GM19240 (cell line): Measurements from ENCODE around the gene CES4A.
"Not testable (repeated sequence)": the region's sequence is repeated elsewhere in the genome, so short reads cannot be mapped to it uniquely, and the experiment has no call there.

Experiments
- DNase-seq: peaks from one replicate; pipeline ENCODE4 v3.0.0; 2011; ENCODE audit warnings: low spot score; ENCODE audit not compliant: insufficient read length

The CES4A gene

DNA sequence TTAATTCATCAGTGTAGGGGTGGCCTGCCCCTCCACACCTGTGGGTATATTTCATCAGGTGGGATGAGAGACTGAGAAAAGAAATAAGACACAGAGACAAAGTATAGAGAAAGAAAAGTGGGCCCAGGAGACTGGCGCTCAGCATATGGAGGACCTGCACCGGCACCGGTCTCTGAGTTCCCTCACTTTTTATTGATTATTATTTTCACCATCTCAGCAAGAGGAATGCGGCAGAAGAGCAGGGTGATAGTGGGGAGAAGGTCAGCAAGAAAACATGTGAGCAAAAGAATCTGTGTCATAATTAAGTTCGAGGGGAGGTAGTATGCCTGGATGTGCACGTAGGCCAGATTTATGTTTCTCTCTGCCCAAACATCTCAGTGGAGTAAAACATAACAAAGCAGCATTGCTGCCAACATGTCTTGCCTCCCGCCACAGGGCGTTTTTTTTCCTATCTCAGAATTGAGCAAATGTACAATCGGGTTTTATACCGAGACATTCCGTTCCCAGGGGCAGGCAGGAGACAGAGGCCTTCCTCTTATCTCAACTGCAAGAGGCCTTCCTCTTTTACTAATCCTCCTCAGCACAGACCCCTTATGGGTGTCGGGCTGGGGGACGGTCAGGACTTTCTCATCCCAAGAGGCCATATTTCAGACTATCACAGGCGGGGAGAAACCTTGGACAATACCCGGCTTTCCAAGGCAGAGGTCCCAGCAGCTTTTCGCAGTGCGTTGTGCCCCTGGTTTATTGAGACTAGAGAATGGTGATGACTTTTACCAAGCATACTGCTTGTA is 32.8 kb upstream of the CES4A start:
- DNase-seq, result not testable (repeated sequence)

- not testable (repeated sequence) for DNase-seq
Observed at GRCh38 chr16:66956154-66956457, 32.3 kb upstream of the CES4A start.

DNA sequence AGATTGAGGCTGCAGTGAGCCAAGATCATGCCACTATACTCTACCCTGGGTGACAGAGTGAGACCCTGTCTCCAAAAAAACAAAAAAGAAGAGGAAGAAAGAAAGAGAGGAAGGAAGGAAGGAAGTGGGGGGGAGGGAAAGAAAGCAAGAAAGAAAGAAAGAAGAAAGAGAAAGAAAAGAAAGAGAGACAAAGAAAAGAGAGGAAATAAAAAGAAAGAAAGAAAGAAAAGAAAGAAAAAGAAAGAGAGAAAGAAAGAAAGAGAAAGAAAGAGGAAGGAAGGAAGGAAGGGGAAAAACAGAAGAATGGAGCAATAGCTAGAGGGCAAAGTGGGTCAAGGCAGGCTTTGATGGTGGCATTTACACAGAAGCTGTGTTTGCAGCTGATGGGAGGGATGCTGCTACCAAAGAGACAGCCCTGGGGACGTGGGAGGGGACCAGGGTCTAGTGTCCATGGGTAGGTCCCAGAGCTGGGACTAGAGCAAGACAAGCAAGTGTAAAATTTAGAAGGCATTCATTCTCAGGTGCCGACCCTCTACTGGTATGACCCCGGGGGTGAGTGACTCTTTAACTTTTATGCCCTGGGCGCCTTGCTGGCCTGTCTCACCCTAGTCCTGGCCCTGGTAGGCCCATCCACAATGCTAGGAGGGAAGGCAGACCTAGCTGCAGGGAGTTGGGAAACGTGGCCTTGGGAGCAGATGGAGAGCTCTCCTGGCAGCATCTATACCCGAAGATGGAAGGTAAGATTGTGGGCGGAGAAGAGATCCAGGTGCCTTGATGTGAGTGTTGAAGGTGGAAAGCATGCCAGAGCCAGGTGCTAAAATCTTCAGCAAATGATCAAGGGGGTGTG is 29.3 kb upstream of the CES4A start:
- DNase-seq, result no peak

DNA sequence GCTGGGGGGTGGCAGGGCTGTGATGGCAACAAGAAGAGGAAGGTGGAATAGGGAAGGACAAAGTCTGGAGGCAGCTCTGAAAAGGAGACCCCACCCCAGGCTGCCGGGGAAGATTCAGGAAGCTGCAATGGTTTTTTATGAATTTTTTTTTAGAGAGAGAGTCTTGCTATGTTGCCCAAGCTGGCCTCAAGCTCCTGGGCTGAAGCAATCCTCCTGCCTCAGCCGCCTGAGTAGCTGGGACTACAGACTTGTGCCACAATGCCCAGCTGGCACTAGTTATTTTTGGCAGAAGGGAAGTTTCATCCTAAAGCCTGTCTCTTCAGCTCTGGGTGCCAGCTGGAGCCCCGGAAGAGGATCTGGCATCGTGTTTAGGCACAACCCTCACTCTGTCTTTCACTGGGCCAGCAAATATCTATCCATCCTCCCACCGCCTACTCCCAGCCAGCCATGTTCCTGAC is 28.7 kb upstream of the CES4A start:
- no peak for DNase-seq

- DNase-seq, result no peak
Observed at GRCh38 chr16:66960270-66960669, 28.1 kb upstream of the CES4A start.

GRCh38 chr16:66961065-66961744 is 27.2 kb upstream of the CES4A start, which contains the start of gene CES3:
CES3 (plus strand) TSS chr16:66961266; CDS start chr16:66961308, 42 bp downstream.
- DNase-seq, result peak; percentile 47

- no peak for DNase-seq
Observed at GRCh38 chr16:66961914-66962313, 26.5 kb upstream of the CES4A start.

DNA sequence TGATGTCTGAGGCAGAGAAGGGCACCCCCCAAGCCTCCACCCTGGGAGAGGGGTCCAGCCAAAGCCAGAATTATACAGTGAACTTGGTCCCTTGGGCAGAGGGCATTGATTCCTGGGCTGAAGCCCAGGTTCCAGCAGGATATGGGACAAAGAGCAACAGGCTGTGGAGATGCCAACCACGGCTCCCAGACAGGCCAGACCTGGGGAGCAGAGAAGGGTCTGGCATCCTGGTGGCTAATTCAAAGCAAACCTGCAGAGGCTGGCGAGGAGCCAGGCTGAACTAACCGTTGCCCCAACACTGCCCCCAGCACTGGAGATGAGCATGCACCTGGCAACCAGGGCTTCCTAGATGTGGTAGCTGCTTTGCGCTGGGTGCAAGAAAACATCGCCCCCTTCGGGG is 24.3 kb upstream of the CES4A start:
- DNase-seq, result no peak

DNA sequence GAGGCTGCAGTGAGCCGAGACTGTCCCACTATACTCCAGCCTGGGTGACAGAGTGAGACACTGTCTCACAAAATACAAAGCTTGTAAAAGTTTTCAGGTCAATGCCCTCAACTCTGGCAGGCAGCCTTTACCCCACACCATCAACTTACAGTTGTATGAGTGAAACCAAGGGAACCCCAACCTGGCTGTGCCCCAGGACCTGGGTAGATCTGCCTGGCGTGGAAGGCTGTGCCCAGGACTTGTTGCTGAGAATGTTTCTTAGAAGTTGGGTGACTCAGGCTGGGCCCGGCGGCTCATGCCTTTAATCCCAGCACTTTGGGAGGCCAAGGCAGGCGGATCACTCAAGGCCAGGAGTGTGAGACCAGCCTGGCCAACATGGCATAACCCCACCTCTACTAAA is 19.5 kb upstream of the CES4A start:
- DNase-seq, result no peak

- no peak for DNase-seq
Observed at GRCh38 chr16:66970775-66971720, 17.3 kb upstream of the CES4A start.

- DNase-seq, result no peak
Observed at GRCh38 chr16:66972983-66973382, 15.4 kb upstream of the CES4A start.

- DNase-seq, result no peak
Observed at GRCh38 chr16:66973716-66974115, 14.7 kb upstream of the CES4A start.

DNA sequence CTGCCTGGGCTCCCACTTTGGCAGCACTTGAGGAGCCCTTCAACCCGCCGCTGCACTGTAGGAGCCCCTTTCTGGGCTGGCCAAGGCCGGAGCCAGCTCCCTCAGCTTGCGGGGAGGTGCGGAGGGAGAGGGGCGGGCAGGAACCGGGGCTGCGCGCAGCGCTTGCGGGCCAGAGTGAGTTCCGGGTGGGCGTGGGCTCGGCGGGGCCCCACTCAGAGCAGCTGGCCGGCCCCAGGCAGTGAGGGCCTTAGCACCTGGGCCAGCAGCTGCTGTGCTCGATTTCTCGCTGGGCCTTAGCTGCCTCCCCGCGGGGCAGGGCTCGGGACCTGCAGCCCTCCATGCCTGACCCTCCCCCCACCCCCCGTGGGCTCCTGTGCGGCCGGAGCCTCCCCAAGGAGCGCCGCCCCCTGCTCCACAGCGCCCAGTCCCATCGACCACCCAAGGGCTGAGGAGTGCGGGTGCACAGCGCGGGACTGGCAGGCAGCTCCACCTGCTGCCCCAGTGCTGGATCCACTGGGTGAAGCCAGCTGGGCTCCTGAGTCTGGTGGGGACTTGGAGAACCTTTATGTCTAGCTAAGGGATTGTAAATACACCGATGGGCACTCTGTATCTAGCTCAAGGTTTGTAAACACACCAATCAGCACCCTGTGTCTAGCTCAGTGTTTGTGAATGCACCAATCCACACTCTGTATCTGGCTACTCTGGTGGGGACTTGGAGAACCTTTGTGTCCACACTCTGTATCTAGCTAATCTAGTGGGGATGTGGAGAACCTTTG is 14.0 kb upstream of the CES4A start:
- not testable (repeated sequence) for DNase-seq

GRCh38 chr16:66974932-66975246 is 13.5 kb upstream of the CES4A start:
- not testable (repeated sequence) for DNase-seq

DNA sequence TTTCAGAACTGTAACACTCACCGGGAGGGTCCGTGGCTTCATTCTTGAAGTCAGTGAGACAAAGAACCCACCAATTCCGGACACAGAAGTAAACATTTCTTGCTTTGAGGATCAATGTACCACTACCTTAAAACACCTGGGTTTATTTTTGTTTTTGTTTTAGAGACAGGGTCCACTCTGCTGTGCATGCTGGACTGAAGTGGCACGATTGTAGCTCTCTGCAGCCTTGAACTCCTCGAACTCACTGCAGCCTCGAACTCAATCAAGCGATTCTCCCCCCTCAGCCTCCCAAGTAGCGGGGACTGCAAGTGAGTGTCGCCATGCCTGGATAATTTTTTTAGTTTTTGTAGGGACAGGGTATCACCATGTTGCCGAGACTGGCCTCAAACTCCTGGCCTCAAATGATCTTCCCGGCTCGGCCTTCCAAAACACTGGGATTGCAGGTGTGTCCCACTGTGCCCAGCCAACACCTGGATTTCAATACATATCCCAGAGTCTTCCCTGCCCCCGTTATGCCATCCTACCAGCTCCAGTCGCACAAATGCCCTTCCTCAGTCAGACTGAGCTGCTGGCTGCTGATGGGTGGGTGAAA is 13.0 kb upstream of the CES4A start:
- no peak for DNase-seq

- no peak for DNase-seq
Observed at GRCh38 chr16:66976746-66977145, 11.6 kb upstream of the CES4A start.

DNA sequence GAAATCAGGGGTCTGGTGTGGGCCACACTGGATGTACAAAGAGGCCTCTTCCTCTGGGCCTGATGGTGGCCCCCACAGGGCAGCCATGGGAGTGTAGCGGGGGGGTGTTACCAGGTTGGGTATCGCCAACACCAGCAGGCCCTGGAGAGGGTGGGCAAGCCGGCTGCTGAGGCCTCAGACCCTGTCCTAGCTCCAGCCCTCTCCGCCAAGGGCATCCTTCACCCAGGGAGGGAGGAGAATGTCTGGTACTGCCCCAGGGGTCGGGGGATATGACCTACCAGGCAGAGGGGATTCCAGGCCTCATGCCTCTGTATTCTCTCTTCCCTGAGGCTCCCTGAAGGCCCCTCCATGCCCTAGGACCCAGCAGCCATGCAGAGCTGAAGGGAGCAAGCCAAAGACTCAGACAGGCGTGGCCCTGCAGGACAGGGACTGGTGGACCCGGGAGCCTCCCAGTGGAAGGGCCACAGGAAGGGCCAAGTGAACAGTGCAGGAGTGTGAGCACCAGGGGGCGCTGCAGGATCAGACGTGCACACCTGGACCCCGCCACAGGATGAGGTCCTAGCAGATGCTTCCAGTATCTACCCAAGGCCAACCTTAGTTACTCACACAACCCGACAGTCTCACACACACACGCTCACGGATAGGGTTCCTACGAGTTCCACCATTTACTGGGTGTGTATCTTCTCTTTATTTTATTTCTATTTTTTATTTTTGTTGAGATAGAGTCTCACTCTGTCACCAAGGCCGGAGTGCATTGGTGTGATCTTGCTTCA is 10.9 kb upstream of the CES4A start:
- peak; percentile 90 for DNase-seq

- no peak for DNase-seq
Observed at GRCh38 chr16:66979011-66979717, 9.2 kb upstream of the CES4A start.
